Fibroblast of pulmonary artery (primary cell): ENCODE measurements around the gene REXO1.

Source experiments
- DNase-seq: peaks from one replicate; pipeline ENCODE4 v3.0.0-alpha.2; 2010; ENCODE audit warnings: low read depth
- H3K4me3 ChIP-seq: replicated peaks from 2 replicates; pipeline ENCODE4 v1.5.1; 2011; ENCODE audit warnings: low read depth, mild to moderate bottlenecking, control low read depth, low read length, moderate library complexity
- TF ChIP-seq, protein P1 (sequence below): IDR thresholded peaks from 2 replicates; pipeline ENCODE4 v1.5.1; 2011; ENCODE audit warnings: mild to moderate bottlenecking, control low read depth, low read length, inconsistent platforms; ENCODE audit errors: missing control alignments

Gene REXO1

DNA sequence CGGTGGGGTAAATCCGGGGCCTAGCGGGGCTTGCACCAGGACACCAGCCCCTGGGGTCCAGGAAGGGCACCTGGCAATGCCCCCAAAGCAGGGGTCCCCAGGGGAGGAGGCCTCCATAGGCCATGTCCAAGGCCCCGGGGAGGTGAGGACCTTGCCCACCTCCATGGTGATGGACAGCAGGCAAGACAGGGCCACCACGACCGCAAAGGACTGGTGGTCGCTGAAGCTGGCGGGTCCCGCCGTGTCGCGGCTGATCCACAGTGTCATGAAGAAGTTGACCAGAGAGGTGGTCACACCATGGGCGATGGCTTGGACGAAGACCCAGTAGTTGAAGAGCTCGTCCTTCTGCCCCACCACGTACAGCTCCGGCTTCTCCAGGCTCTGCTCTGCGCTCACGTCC is 63.0 kb downstream of the REXO1 start:
- TF ChIP-seq, protein P1, sequence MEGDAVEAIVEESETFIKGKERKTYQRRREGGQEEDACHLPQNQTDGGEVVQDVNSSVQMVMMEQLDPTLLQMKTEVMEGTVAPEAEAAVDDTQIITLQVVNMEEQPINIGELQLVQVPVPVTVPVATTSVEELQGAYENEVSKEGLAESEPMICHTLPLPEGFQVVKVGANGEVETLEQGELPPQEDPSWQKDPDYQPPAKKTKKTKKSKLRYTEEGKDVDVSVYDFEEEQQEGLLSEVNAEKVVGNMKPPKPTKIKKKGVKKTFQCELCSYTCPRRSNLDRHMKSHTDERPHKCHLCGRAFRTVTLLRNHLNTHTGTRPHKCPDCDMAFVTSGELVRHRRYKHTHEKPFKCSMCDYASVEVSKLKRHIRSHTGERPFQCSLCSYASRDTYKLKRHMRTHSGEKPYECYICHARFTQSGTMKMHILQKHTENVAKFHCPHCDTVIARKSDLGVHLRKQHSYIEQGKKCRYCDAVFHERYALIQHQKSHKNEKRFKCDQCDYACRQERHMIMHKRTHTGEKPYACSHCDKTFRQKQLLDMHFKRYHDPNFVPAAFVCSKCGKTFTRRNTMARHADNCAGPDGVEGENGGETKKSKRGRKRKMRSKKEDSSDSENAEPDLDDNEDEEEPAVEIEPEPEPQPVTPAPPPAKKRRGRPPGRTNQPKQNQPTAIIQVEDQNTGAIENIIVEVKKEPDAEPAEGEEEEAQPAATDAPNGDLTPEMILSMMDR = no peak
- DNase-seq = no peak
- no peak overlapping the region for H3K4me3 ChIP-seq

DNA sequence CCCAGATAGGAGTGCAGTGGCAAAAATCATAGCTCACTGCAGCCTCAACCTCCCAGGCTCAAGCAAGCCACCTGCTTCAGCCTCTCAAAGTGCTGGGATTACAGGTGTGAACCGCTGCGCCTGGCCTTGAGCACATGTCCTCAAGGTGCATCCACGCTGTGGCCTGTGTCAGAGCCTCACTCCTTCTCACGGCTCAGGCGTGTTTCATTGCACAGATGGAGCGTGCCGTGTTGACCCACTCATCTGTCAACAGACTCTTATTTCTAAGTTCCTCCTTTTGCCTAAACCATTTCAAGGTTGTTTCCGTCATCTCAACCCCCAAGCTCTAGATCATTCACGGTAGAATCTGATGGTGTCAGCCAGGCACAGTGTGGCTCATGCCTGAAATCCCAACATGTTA is 64.4 kb downstream of the REXO1 start:
- no peak overlapping the region for H3K4me3 ChIP-seq
- DNase-seq = no peak
- TF ChIP-seq, protein P1 = no peak

DNA sequence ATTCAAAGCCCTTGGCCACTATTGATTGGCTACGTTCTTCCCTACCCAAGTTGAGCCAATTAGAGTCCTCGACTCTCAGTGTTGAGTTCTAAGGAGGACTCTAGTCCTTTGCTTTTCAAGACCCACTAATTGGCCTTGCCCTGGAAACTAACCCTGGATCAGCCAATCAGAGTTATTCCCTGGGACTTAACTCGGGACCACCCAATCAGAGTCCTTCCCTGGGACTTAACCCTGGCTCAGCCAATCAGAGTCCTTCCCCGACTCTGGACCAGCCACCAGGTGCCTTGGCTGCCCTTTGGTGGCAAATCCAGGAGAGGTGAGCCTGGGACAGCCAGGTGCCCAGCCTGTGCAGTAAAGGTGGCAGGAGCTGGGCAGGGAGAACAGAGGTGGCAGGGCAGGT is 64.9 kb downstream of the REXO1 start:
- no peak for DNase-seq
- no peak overlapping the region for H3K4me3 ChIP-seq
- TF ChIP-seq, protein P1 = no peak

DNA sequence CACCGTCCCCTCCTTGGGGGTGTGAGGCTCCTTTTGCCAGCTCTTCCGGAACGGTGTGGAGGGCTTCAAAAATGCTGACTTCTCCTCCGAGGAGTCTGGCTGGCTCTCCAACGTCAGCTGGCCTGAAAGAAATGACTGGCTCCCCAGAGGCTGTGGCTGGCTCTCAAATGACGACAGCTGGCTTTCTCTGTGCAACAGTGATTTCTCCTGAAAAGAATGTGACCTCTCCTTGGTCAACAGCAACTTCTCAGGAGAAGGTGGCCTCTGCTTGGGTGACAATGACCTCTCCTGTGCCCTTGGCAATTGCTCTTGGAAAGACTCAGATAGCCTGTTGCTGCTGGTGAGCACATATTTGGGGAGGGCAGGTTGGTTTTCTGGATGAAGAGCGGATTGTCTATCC is 65.8 kb downstream of the REXO1 start:
- H3K4me3 ChIP-seq = no peak overlapping the region
- TF ChIP-seq, protein P1 = no peak
- no peak for DNase-seq

DNA sequence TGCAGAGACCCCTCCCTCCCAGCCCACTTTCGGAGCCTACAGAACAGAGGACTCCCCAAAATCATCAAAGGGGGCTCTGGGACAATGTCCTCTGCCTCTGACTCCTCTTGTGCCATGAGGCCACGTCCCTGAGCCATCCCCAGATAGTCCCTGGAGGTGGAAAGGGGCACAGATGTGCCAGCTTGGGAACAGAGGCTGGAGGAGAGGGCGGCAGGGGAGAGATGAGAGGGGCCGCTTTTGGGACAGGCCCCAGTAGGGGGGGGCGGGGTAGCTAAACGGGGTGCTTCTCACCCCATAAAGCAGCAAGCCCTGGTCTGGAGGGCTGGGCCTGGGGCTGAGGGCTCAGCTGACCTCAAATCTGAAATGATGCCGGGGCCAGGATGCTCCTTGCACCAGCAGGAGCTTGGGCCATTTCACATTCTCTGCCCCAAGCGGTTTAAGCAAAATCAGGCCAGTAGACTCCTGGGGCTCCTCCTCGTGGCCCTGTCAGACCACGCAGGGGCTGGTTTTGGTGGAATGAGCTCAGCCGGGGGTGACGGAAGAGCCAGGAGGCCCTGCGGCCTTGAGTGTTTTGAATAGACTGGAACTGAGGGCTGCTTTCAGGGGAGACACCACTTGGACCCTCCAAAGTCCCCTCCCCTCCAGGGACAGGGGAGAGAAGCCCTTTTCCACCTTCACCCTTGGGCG is 67.9 kb downstream of the REXO1 start:
- no peak for DNase-seq
- H3K4me3 ChIP-seq = no peak overlapping the region

DNA sequence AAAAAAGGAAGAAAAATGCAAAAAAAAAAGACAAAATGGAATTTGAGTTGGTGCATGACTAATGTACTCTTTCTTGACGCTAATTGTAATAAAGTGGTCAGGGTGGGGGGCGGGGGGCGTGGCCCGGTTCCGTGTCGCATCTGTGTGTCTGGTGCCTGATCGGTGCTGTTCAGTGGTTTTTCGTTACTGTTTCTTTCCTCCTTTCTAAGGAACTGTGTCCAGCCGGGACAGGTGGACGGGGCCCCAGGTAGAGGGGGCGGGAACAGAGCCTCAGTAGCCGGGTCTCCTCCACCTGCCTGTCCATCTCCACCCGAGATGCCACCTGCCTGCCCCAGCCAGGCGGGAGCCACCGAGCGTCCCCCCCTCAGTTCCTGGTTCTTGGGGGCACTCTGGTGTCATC is 68.7 kb downstream of the REXO1 start:
- H3K4me3 ChIP-seq = no peak overlapping the region
- no peak for DNase-seq
- TF ChIP-seq, protein P1 = no peak

More for the DNA sequence above, 67.9 kb downstream of the REXO1 start:
- TF ChIP-seq, protein P1 = peak; percentile 16

DNA sequence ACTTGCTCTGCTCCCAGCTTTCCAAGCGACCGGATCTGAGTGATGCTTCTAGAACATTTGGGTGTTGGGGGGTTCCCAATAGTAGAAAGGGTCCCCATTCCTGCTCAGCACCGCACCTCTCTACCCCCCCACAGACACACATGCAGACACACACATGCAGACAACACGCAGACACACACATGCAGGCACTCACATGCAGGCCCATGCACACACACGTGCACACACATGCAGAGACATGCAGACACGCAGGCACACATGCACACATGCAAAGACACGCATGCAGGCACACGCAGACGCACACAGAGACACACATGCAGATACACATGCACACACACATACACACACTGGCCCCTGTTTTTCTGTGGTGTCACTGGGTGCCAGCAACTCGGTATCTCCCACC is 71.1 kb downstream of the REXO1 start:
- H3K4me3 ChIP-seq = no peak overlapping the region
- DNase-seq = no peak

More for the DNA sequence above, 71.1 kb downstream of the REXO1 start:
- TF ChIP-seq, protein P1 = no peak
